DOHH2 (cell line): Measurements from ENCODE around the gene OR2L5.

Experiments
- EZH2phosphoT487 ChIP-seq: fragments of 200-600 bp; sonication (generic); IDR thresholded peaks from 2 replicates; pipeline ENCODE4 v1.6.1; 2017; ENCODE audit warnings: borderline replicate concordance, mild to moderate bottlenecking, antibody characterized with exemption, low read length, moderate library complexity, mixed read lengths
- TF ChIP-seq, protein P1 (sequence below): fragments of 200-600 bp; sonication (generic); IDR thresholded peaks from one replicate; pipeline ENCODE4 v1.5.1; 2014; ENCODE audit warnings: antibody characterized with exemption, mild to moderate bottlenecking, low read depth, low read length; ENCODE audit not compliant: poor library complexity, severe bottlenecking

DNA sequence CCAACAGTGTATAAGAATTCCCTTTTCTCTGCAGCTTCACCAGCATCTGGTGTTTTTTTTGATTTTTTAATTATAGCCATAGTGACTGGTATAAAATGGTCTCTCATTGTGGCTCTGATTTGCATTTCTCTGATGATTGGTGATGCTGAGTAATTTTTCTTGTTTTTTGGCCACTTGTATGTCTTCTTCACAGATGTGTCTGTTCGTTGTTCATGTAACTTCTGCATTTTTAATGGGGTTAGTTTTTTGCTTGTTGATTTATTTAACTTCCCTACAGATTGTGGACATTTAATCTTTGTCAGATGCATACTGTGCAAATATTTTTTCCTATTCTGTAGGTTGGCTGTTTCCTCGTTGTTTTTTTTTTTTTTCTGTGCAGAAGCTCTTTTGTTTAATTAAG, 20.5 kb upstream of the OR2L5 start:
- TF ChIP-seq, protein P1, sequence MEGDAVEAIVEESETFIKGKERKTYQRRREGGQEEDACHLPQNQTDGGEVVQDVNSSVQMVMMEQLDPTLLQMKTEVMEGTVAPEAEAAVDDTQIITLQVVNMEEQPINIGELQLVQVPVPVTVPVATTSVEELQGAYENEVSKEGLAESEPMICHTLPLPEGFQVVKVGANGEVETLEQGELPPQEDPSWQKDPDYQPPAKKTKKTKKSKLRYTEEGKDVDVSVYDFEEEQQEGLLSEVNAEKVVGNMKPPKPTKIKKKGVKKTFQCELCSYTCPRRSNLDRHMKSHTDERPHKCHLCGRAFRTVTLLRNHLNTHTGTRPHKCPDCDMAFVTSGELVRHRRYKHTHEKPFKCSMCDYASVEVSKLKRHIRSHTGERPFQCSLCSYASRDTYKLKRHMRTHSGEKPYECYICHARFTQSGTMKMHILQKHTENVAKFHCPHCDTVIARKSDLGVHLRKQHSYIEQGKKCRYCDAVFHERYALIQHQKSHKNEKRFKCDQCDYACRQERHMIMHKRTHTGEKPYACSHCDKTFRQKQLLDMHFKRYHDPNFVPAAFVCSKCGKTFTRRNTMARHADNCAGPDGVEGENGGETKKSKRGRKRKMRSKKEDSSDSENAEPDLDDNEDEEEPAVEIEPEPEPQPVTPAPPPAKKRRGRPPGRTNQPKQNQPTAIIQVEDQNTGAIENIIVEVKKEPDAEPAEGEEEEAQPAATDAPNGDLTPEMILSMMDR, result no peak
- TF ChIP-seq EZH2phosphoT487, result no peak
